ENCODE results near the gene PEPD. TPM values are rescaled to one million over a fixed set of nuclear protein-coding genes. Genes with fewer than 3 reads are reported as not detected.

The PEPD gene
- total RNA-seq, 1 donor from 2014 or later, result 84.7 TPM

DNA sequence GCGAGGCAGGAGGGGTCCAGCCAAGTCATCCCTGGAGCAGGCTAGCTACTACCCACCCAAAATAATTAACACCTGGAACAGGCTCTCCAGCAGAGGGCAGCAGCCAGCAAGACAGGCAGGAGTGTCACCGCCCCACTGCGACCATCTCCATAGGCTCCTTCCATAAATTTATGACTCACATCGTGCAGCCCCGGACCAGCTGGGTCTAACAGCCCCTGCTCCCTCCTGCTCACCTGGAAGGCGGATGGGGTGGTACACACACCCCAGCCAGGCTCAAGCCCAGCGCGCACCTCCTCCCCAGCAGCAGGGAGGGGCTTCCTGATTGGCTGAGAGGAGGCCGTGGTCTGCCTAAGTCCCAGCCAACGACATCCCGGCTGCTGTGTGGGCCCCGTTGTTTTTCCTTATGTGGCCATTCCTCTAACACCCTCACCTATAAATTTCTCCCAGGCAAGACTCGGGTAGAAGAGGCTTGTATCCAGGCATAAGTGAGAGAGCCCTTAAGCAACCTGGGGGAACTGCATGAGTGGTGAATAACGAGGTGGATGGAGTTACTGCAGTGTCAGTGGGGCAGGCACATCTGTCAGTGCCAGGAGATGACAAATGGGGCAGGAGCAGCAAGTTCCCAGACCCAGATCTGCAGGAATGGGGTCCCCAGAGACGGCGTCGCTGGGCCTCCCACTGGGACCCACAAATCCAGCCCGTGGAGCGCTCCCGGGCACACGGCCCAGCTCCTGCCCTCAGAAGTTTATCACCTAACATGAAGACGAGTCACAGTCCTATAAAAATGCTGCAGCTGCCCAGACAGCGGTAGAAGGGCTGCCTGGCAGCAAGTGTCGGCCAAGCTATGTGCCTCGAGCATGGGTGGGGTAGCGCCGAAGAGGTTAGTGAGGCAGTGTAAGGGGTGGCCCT lies 105.0 kb downstream of the PEPD start:
- no peak overlapping the region for H3K4me3 Mint-ChIP-seq
- peaks cover 5% of the 10 kb centered on the region for H3K4me1 Mint-ChIP-seq (ENCODE audit: unreplicated experiment)
- no peaks in the 10 kb centered on the region for H3K27me3 Mint-ChIP-seq
- no peaks in the 10 kb centered on the region for H3K36me3 Mint-ChIP-seq
- H3K27ac Mint-ChIP-seq, result no peak overlapping the region
- DNase-seq (ENCODE audit: extremely low spot score, unreplicated experiment), result no peak
- TF ChIP-seq CTCF (conservative IDR thresholded peaks at IDR 0.05), result peak; percentile 83
- H3K9me3 Mint-ChIP-seq, result no peaks in the 10 kb centered on the region

- no peak for DNase-seq (ENCODE audit: extremely low spot score, unreplicated experiment)
- Mint-ChIP-seq H3K27ac (no peak overlapping the region), H3K4me3 (no peak overlapping the region), H3K9me3 (no peaks in the 10 kb centered on the region), H3K36me3 (no peaks in the 10 kb centered on the region), H3K27me3 (no peaks in the 10 kb centered on the region), H3K4me1 (ENCODE audit: unreplicated experiment) (peaks cover 5% of the 10 kb centered on the region)
- TF ChIP-seq CTCF (conservative IDR thresholded peaks at IDR 0.05), result no peak
These were observed 106.7 kb downstream of the PEPD start for GRCh38 chr19:33414667-33415605.

DNA sequence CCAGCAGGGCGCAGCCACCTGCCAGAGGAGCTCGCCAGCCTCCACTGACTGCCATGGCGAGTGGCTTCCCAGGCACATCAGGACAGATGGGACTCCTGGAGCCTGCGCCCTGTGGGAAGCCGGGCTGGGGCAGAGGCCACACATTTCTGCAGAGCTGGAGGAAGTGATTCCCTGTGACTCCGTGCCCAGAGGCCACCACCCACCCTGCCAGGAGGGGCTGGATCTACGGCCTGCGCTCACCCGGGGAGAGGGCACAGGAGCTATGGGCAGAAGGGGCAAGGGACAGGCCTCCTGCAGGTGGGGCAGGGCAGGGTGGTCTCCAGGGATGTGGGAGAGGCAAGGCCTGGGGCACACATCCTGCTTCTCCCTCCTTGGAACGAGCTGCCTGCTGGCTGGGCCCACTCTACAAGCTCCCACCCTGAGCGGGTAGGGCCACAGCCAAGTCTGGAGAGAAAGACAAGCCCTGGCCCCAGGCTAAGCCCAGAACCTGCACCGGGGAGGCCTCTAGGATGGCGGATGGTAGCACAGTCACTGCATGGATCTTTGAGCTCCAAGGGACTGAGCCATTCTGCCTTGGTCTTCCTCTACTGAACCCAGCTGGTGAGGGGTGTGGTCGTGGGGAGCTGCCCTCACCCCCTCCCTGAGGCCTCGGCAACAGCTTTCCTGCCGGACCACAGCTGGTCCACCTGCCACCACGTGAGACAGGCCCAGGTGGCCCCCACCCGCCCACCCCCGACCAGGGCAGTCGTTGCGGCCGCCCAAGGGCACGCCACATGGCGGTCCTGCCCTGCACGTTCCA lies 107.5 kb downstream of the PEPD start:
- H3K4me3 Mint-ChIP-seq, result no peak overlapping the region
- H3K4me1 Mint-ChIP-seq (ENCODE audit: unreplicated experiment), result peaks cover 5% of the 10 kb centered on the region
- no peaks in the 10 kb centered on the region for H3K27me3 Mint-ChIP-seq
- no peaks in the 10 kb centered on the region for H3K9me3 Mint-ChIP-seq
- H3K27ac Mint-ChIP-seq, result no peak overlapping the region
- no peaks in the 10 kb centered on the region for H3K36me3 Mint-ChIP-seq
- TF ChIP-seq CTCF (conservative IDR thresholded peaks at IDR 0.05), result no peak
- DNase-seq (ENCODE audit: extremely low spot score, unreplicated experiment), result no peak

GRCh38 chr19:33413426-33413725 lies 108.2 kb downstream of the PEPD start:
- Mint-ChIP-seq H3K9me3 (no peaks in the 10 kb centered on the region), H3K36me3 (no peaks in the 10 kb centered on the region), H3K27ac (no peak overlapping the region)

More at GRCh38 chr19:33413426-33413725, 108.2 kb downstream of the PEPD start:
- DNase-seq (ENCODE audit: extremely low spot score, unreplicated experiment), result no peak
- Mint-ChIP-seq H3K4me1 (ENCODE audit: unreplicated experiment) (peaks cover 5% of the 10 kb centered on the region), H3K4me3 (no peak overlapping the region), H3K27me3 (no peaks in the 10 kb centered on the region)
- no peak for TF ChIP-seq CTCF (conservative IDR thresholded peaks at IDR 0.05)

Data from type B pancreatic cell (in vitro differentiated cells).